Spleen (tissue), 11 donors: ENCODE data around the gene PPP6R3. TPM values are rescaled to one million over a fixed set of nuclear protein-coding genes. Genes with fewer than 3 reads are reported as not detected.

Experiments
- DNase-seq: peaks from one replicate; pipeline ENCODE4 v3.0.0-alpha.2; 2020
- H3K27ac ChIP-seq, 8 donors: fragments of 200-600 bp; sonication (generic) in 7 of 8; 1 replicate in 4 of 8; 2 replicates in 4 of 8; pipeline versions ENCODE4 v1.5.0 to v1.8.0; 2016 to 2021; ENCODE audit warnings: inconsistent platforms in 4 of 8, mild to moderate bottlenecking in 4 of 8, moderate library complexity in 1 of 8
- H3K27me3 ChIP-seq, 7 donors: fragments of 200-600 bp; sonication (generic) in 6 of 7; replicated peaks in 1 of 7; 1 replicate in 4 of 7; 2 replicates in 3 of 7; pipeline versions ENCODE4 v1.5.0 to v1.8.0; 2016 to 2021; ENCODE audit warnings: inconsistent platforms in 3 of 7, mild to moderate bottlenecking in 1 of 7
- H3K36me3 ChIP-seq, 6 donors: fragments of 200-600 bp; sonication (generic) in 5 of 6; 1 replicate in 4 of 6; 2 replicates in 2 of 6; pipeline versions ENCODE4 v1.5.0 to v1.8.0; 2016 to 2021; ENCODE audit warnings: inconsistent platforms in 2 of 6
- H3K4me1 ChIP-seq, 6 donors: fragments of 200-600 bp; sonication (generic) in 5 of 6; 1 replicate in 3 of 6; 2 replicates in 3 of 6; pipeline versions ENCODE4 v1.5.0 to v1.8.0; 2016 to 2021; ENCODE audit warnings: inconsistent platforms in 3 of 6
- H3K4me3 ChIP-seq, 8 donors: fragments of 200-600 bp; sonication (generic) in 7 of 8; 1 replicate in 4 of 8; 2 replicates in 4 of 8; pipeline versions ENCODE4 v1.5.0 to v1.8.0; 2016 to 2021; ENCODE audit warnings: inconsistent platforms in 4 of 8, mild to moderate bottlenecking in 4 of 8, moderate library complexity in 2 of 8
- H3K9me3 ChIP-seq, 8 donors: fragments of 200-600 bp; sonication (generic) in 7 of 8; 1 replicate in 4 of 8; 2 replicates in 4 of 8; pipeline versions ENCODE4 v1.5.0 to v1.8.0; 2016 to 2021; ENCODE audit warnings: inconsistent platforms in 4 of 8
- CTCF ChIP-seq, 11 experiments: fragments of 200-600 bp in 7 of 11; fragments of 450-650 bp in 4 of 11; sonication (generic) in 4 of 11; IDR thresholded peaks in 8 of 11; conservative IDR thresholded peaks in 3 of 11; 1 replicate in 7 of 11; 2 replicates in 4 of 11; pipeline versions ENCODE4 v1.4.0 to v1.8.0; 2016 to 2021; ENCODE audit warnings: antibody characterized with exemption in 11 of 11, inconsistent platforms in 4 of 11, mild to moderate bottlenecking in 1 of 11
- POLR2A ChIP-seq, 3 donors: fragments of 450-650 bp; IDR thresholded peaks; one replicate each; pipeline ENCODE4 v1.5.1; 2017; ENCODE audit warnings: antibody characterized with exemption in 3 of 3, mild to moderate bottlenecking in 1 of 3
- POLR2AphosphoS5 ChIP-seq, 3 donors: sonication (generic); formaldehyde crosslinking; IDR thresholded peaks; one replicate each; pipeline ENCODE4 v1.5.1; 2017; ENCODE audit warnings: antibody characterized with exemption in 3 of 3
- WGBS, 5 donors: extraction: QIAGEN DNeasy Blood & Tissue Kit in 3 of 5; methylation state at CpG; one replicate each; pipeline versions ENCODE4 v1.1.5 to v1.1.7; 2013 to 2018; 5-methylcytosine and 5-hydroxymethylcytosine counted together
- intact Hi-C: fragments of 100-400 bp; cut with DNase I; formaldehyde crosslinking; loops from one replicate; pipeline ENCODE4 v1.15.0; 2023; ENCODE audit warnings: low total_unique reads
- polyA plus RNA-seq, 3 donors: library from polyadenylated mRNA; stranded (reverse); fragments of 200-250 nt; gene quantifications; one replicate each; pipeline ENCODE4 v1.2.1, GENCODE V29; 2013
- total RNA-seq, 7 donors: library from RNA; depleted of rRNA in 3 of 7; stranded (reverse); fragments of >200 nt in 3 of 7; fragmentation: NEBNext Ultra II Directional in 4 of 7; extraction: Animal tissue kit (Norgen Biotek cat#: 25700) in 4 of 7; gene quantifications; one replicate each; pipeline versions ENCODE4 v1.1.0 to v1.2.1, GENCODE V29; 2016 to 2021
- donor health status: healthy with polysubstance abuse.
- donor health status: DM: no; HTN: no; CAD: no; lungs with moderate emphysema.
- donor health status: DM: no; HTN: no; CAD: no.
- donor health status: Bipolar disorder and iron deficiency.
- donor health status: healthy.
- donor health status: DM: no; HTN: no; CAD: no.
- donor health status: DM: yes; HTN: yes; CAD: no.

The PPP6R3 gene
- total and polyA plus RNA-seq, 10 donors = 23.9 to 178 (median 122) TPM

GRCh38 chr11:68541116-68541515 is 80.6 kb downstream of the PPP6R3 start:
- intact Hi-C loops = no loop called here
- Histone ChIP-seq H3K4me1 (peaks cover 0 to 85% (median 16%) of the 10 kb centered on the region in 6 donors), H3K9me3 (no peaks in the 10 kb centered on the region), H3K36me3 (peaks cover 2 to 100% (median 44%) of the 10 kb centered on the region in 6 donors), H3K27me3 (no peaks in the 10 kb centered on the region), H3K4me3 (no peak overlapping the region), H3K27ac (peak overlapping the region in 1 of 8 donors; percentile 26)
- DNase-seq = no peak
- WGBS, 5 donors = 79 to 93% (median 87%) methylated on average over 2 of the region's 2 CpGs
- TF ChIP-seq CTCF (IDR thresholded peaks at IDR 0.05 in 8 of 11, conservative IDR thresholded peaks at IDR 0.05 in 3 of 11) (no peak), POLR2A (IDR thresholded peaks at IDR 0.05) (no peak), POLR2AphosphoS5 (IDR thresholded peaks at IDR 0.05) (no peak)

- 66 to 80% (median 70%) methylated on average over 8 of the region's 8 CpGs for WGBS, 5 donors
- Histone ChIP-seq H3K27me3 (no peaks in the 10 kb centered on the region), H3K27ac (peak overlapping the region in 1 of 8 donors; percentile 26), H3K9me3 (no peaks in the 10 kb centered on the region), H3K4me3 (no peak overlapping the region), H3K36me3 (peaks cover 2 to 100% (median 47%) of the 10 kb centered on the region in 6 donors), H3K4me1 (peaks cover 0 to 85% (median 19%) of the 10 kb centered on the region in 6 donors)
- no peak for DNase-seq
- no peak for TF ChIP-seq CTCF (IDR thresholded peaks at IDR 0.05 in 8 of 11, conservative IDR thresholded peaks at IDR 0.05 in 3 of 11)
- TF ChIP-seq POLR2AphosphoS5 (IDR thresholded peaks at IDR 0.05) = peak in 1 of 3 donors; percentile 31
- intact Hi-C loops = no loop called here
These were observed 81.4 kb downstream of the PPP6R3 start for GRCh38 chr11:68541991-68542390.

GRCh38 chr11:68542617-68543016 is 82.1 kb downstream of the PPP6R3 start:
- Histone ChIP-seq H3K4me1 (peaks cover 0 to 86% (median 19%) of the 10 kb centered on the region in 6 donors), H3K36me3 (peaks cover 2 to 100% (median 50%) of the 10 kb centered on the region in 6 donors), H3K27ac (no peak overlapping the region), H3K9me3 (no peaks in the 10 kb centered on the region), H3K27me3 (no peaks in the 10 kb centered on the region), H3K4me3 (no peak overlapping the region)
- no peak for DNase-seq
- intact Hi-C loops = no loop called here
- WGBS, 5 donors = 93 to 95% (median 93%) methylated on average over 5 of the region's 5 CpGs
- TF ChIP-seq POLR2A (IDR thresholded peaks at IDR 0.05) (no peak), POLR2AphosphoS5 (IDR thresholded peaks at IDR 0.05) (no peak), CTCF (IDR thresholded peaks at IDR 0.05 in 8 of 11, conservative IDR thresholded peaks at IDR 0.05 in 3 of 11) (no peak)

DNA sequence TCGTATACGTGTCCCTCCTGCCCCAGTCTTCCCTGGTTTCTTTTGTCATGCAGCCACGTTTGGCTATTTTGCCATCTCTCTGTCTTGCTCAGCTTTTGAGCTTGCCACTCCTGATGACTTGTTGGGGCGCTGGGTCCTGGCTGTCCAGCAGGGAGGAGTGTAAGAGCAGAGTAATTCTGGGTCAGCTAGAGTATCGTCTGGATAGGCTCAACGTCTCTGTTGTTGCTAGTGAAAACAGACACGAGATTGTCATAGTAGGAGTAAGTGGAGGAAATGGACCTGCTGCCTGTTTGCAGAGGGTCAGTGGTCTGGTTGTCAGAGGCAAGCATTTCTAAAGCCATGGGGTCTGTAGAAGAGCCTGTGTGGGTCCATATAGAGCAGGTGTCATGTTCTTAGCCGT is 83.0 kb downstream of the PPP6R3 start:
- 83 to 93% (median 89%) methylated on average over 8 of the region's 8 CpGs for WGBS, 5 donors
- Histone ChIP-seq H3K4me3 (no peak overlapping the region), H3K9me3 (no peaks in the 10 kb centered on the region), H3K36me3 (peaks cover 4 to 100% (median 49%) of the 10 kb centered on the region in 6 donors), H3K27me3 (no peaks in the 10 kb centered on the region), H3K4me1 (peaks cover 0 to 95% (median 19%) of the 10 kb centered on the region in 6 donors), H3K27ac (no peak overlapping the region)
- no peak for DNase-seq
- intact Hi-C loops = no loop called here
- no peak for TF ChIP-seq POLR2A (IDR thresholded peaks at IDR 0.05)
- no peak for TF ChIP-seq POLR2AphosphoS5 (IDR thresholded peaks at IDR 0.05)
- no peak for TF ChIP-seq CTCF (IDR thresholded peaks at IDR 0.05 in 8 of 11, conservative IDR thresholded peaks at IDR 0.05 in 3 of 11)
